Measurements from ENCODE around the gene PLXNA4.

The PLXNA4 gene

DNA sequence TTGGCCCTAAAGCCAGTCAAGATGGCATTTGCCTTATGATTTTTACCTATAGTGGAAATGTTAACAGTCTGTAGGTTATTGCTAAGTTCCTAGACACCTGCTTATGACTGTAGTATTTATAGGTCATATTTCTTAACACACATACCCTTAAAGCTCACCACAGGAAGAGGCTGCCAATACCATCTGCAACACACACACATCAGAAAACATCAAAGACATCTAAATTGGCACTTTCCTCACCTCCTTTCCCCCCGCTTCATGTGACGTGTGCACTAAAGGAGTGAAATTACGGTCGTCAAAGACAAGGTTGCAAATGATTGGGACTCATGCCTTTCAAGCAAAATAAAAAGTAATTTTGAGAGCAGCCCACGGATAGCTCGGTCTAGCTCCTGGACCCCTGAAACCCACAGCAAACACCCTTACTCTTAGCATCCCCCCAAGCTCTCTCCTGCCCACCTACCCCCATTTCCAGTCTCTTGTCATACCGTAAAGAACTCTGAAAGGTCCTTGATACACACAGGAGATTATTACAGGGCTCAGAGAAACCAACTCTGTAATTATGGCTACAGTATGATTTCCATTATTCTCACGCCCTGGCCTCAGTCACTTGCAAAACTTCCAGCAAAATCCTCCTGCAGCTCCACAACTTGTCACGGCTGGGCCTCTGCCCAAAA is 90.5 kb downstream of the PLXNA4 start:
- H3K9me2 ChIP-seq (replicated peaks; ENCODE audit: insufficient read depth, low read length): no peaks in the 10 kb centered on the region
- H3K4me3 ChIP-seq (ENCODE audit: insufficient read depth, low read length, poor library complexity, severe bottlenecking): no peak overlapping the region
- H3K4me2 ChIP-seq (ENCODE audit: low read depth, low read length, poor library complexity, severe bottlenecking): no peak overlapping the region
- no peaks in the 10 kb centered on the region for H3K79me2 ChIP-seq (ENCODE audit: insufficient read depth, low read length)
- H3K9ac ChIP-seq (ENCODE audit: low read length): no peak overlapping the region
- H3K27ac ChIP-seq (ENCODE audit: low read depth, low read length): no peak overlapping the region
- H2AFZ ChIP-seq (ENCODE audit: low read depth, low read length, severe bottlenecking): no peak overlapping the region
- no peaks in the 10 kb centered on the region for H3F3A ChIP-seq (ENCODE audit: insufficient read depth)
- no peaks in the 10 kb centered on the region for H3K36me3 ChIP-seq (ENCODE audit: low read length)
- TF ChIP-seq, protein P1, sequence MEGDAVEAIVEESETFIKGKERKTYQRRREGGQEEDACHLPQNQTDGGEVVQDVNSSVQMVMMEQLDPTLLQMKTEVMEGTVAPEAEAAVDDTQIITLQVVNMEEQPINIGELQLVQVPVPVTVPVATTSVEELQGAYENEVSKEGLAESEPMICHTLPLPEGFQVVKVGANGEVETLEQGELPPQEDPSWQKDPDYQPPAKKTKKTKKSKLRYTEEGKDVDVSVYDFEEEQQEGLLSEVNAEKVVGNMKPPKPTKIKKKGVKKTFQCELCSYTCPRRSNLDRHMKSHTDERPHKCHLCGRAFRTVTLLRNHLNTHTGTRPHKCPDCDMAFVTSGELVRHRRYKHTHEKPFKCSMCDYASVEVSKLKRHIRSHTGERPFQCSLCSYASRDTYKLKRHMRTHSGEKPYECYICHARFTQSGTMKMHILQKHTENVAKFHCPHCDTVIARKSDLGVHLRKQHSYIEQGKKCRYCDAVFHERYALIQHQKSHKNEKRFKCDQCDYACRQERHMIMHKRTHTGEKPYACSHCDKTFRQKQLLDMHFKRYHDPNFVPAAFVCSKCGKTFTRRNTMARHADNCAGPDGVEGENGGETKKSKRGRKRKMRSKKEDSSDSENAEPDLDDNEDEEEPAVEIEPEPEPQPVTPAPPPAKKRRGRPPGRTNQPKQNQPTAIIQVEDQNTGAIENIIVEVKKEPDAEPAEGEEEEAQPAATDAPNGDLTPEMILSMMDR (IDR thresholded peaks at IDR 0.05; ENCODE audit: insufficient read depth, low read length, poor library complexity, severe bottlenecking): no peak
- no peak for TF ChIP-seq EZH2phosphoT487 (conservative IDR thresholded peaks at IDR 0.05; ENCODE audit: low read length)
- H3K27me3 ChIP-seq (ENCODE audit: low read length): no peaks in the 10 kb centered on the region
- H4K20me1 ChIP-seq (ENCODE audit: low read depth, low read length): no peaks in the 10 kb centered on the region
- H3K9me3 ChIP-seq (ENCODE audit: insufficient read depth, low read length): no peaks in the 10 kb centered on the region

DNA sequence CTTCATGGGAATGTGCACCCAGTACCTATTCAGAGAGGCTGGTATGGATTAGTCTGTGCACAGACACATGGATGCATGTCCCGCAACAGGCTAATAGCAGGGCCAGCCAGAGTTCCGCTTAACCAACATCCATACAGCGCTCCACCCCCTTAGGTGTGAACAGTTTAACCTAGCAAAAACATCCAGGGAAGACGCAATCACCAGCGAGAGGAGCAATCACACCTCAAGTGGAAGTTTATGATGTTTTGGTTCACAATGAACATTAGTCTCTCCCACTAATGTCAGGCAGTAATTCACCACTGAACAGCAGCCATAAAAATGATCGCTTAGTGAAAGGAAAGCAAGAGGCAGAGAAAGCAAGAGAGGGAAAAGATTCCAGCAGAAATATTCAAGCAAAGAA is 91.1 kb downstream of the PLXNA4 start:
- no peaks in the 10 kb centered on the region for H3K9me3 ChIP-seq (ENCODE audit: insufficient read depth, low read length)
- no peaks in the 10 kb centered on the region for H3K27me3 ChIP-seq (ENCODE audit: low read length)
- no peak overlapping the region for H2AFZ ChIP-seq (ENCODE audit: low read depth, low read length, severe bottlenecking)
- no peaks in the 10 kb centered on the region for H3K9me2 ChIP-seq (replicated peaks; ENCODE audit: insufficient read depth, low read length)
- no peaks in the 10 kb centered on the region for H3K79me2 ChIP-seq (ENCODE audit: insufficient read depth, low read length)
- H3F3A ChIP-seq (ENCODE audit: insufficient read depth): no peaks in the 10 kb centered on the region
- no peak overlapping the region for H3K9ac ChIP-seq (ENCODE audit: low read length)
- H3K4me2 ChIP-seq (ENCODE audit: low read depth, low read length, poor library complexity, severe bottlenecking): no peak overlapping the region
- no peak overlapping the region for H3K4me3 ChIP-seq (ENCODE audit: insufficient read depth, low read length, poor library complexity, severe bottlenecking)
- TF ChIP-seq, protein P1 (IDR thresholded peaks at IDR 0.05; ENCODE audit: insufficient read depth, low read length, poor library complexity, severe bottlenecking): no peak
- TF ChIP-seq EZH2phosphoT487 (conservative IDR thresholded peaks at IDR 0.05; ENCODE audit: low read length): no peak
- H4K20me1 ChIP-seq (ENCODE audit: low read depth, low read length): no peaks in the 10 kb centered on the region
- H3K36me3 ChIP-seq (ENCODE audit: low read length): no peaks in the 10 kb centered on the region
- no peak overlapping the region for H3K27ac ChIP-seq (ENCODE audit: low read depth, low read length)

DNA sequence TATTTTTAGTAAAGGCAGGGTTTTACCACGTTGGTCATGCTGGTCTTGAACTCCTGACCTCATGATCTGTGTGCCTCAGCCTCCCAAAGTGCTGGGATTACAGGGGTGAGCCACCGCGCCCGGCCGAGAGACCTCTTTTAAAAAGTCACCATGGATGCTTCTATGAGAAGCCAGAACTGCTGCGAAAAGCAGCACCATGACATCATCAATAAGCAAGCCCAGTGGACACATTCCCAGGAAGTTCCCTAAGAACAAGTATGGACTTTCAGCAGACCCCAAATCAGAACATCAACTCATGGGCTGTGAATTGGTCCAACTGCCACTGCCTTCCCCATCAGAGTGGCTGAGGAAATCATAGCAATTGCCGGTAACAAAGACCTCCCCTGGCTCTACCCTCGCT is 93.4 kb downstream of the PLXNA4 start:
- Histone ChIP-seq H3K27ac (ENCODE audit: low read depth, low read length) (no peak overlapping the region), H3K36me3 (ENCODE audit: low read length) (no peaks in the 10 kb centered on the region), H4K20me1 (ENCODE audit: low read depth, low read length) (no peaks in the 10 kb centered on the region), H3K9me2 (replicated peaks; ENCODE audit: insufficient read depth, low read length) (no peaks in the 10 kb centered on the region), H3K4me2 (ENCODE audit: low read depth, low read length, poor library complexity, severe bottlenecking) (no peak overlapping the region), H3K4me3 (ENCODE audit: insufficient read depth, low read length, poor library complexity, severe bottlenecking) (no peak overlapping the region), H3K79me2 (ENCODE audit: insufficient read depth, low read length) (no peaks in the 10 kb centered on the region), H3K9ac (ENCODE audit: low read length) (no peak overlapping the region), H3K9me3 (ENCODE audit: insufficient read depth, low read length) (no peaks in the 10 kb centered on the region), H3K27me3 (ENCODE audit: low read length) (no peaks in the 10 kb centered on the region), H2AFZ (ENCODE audit: low read depth, low read length, severe bottlenecking) (no peak overlapping the region), H3F3A (ENCODE audit: insufficient read depth) (no peaks in the 10 kb centered on the region)
- no peak for TF ChIP-seq EZH2phosphoT487 (conservative IDR thresholded peaks at IDR 0.05; ENCODE audit: low read length)
- TF ChIP-seq, protein P1 (IDR thresholded peaks at IDR 0.05; ENCODE audit: insufficient read depth, low read length, poor library complexity, severe bottlenecking): no peak
